ENCODE results near the gene TMEM239. TPM values are rescaled to one million over a fixed set of nuclear protein-coding genes. Genes with fewer than 3 reads are reported as not detected.

Gene TMEM239
- polyA plus RNA-seq, 1 of the 3 experiments (the other 2 are of a cell fraction), result 0.02 TPM

GRCh38 chr20:2814587-2815051, 1.5 kb upstream of the TMEM239 start, which contains the start of gene C20orf141 (continued):
- TF ChIP-seq GABPA (IDR thresholded peaks at IDR 0.05; ENCODE audit: low read depth), result no peak
- TF ChIP-seq NFIC (IDR thresholded peaks at IDR 0.05; ENCODE audit: borderline replicate concordance), result peak; percentile 93
- no peak for TF ChIP-seq ZBTB33 (IDR thresholded peaks at IDR 0.05; ENCODE audit: borderline replicate concordance, low read depth)
- peak; percentile 62; the same call in 1 of the 2 replicates for TF ChIP-seq JUND (IDR thresholded peaks at IDR 0.05)
- TF ChIP-seq ELF1 (IDR thresholded peaks at IDR 0.05), result no peak
- 0 out of 2 replicates have a peak, but pooled peaks have one; percentile 54 for TF ChIP-seq USF1 (IDR thresholded peaks at IDR 0.05; ENCODE audit: borderline replicate concordance, low read depth)
- peak; percentile 39; the same call in 1 of the 2 replicates for TF ChIP-seq MAX (IDR thresholded peaks at IDR 0.05; ENCODE audit: low read depth)
- TF ChIP-seq EP300 (IDR thresholded peaks at IDR 0.05; ENCODE audit: borderline replicate concordance in 1 of 2, low read depth in 1 of 2, low read length in 1 of 2), result peak in 1 of 2 experiments; percentile 47; a peak in 1 of 4 replicates
- no peak for TF ChIP-seq SIN3A (IDR thresholded peaks at IDR 0.05; ENCODE audit: borderline replicate concordance, low read depth, low read length)
- no peak for TF ChIP-seq RXRA (IDR thresholded peaks at IDR 0.05; ENCODE audit: borderline replicate concordance, low read depth)

GRCh38 chr20:2815242-2815900, 793 bp upstream of the TMEM239 start:
- CTCF ChIA-PET, result interaction anchor here (1.4 kb wide), 1 partner anchor 14 kb away, joined by 3 read pairs; no protein-coding TSS in a partner anchor
- Histone ChIP-seq H3K9me3 (peaks cover 11% of the 10 kb centered on the region), H4K20me1 (ENCODE audit: insufficient read depth) (no peaks in the 10 kb centered on the region), H3K4me3 (ENCODE audit: low read depth in 2 of 2, low read length in 1 of 2) (no peak overlapping the region), H3K9ac (peak overlapping the region; percentile 20; the same call in 1 of the 2 replicates), H3K27me3 (ENCODE audit: insufficient read depth) (no peaks in the 10 kb centered on the region), H3K9me2 (no peaks in the 10 kb centered on the region), H2AFZ (ENCODE audit: low read depth) (peak overlapping the region; percentile 68; the same call in 1 of the 2 replicates), H3F3A (replicated peaks; ENCODE audit: insufficient read depth) (peaks cover 13% of the 10 kb centered on the region), H3K4me2 (peak overlapping the region; percentile 83), H3K36me3 (replicated peaks in 1 of 2; ENCODE audit: control insufficient read depth in 1 of 2, insufficient read depth in 2 of 2, low read length in 1 of 2) (no peaks in the 10 kb centered on the region), H3K27ac (ENCODE audit: low read depth in 2 of 2, low read length in 1 of 2) (peak overlapping the region in 1 of 2 experiments; percentile 72; a peak in 1 of 4 replicates), H3K4me1 (ENCODE audit: control insufficient read depth in 1 of 2, insufficient read depth in 2 of 2, low read depth in 1 of 2, low read length in 1 of 2) (peaks cover 10 to 18% of the 10 kb centered on the region in 2 experiments; a peak in 2 of 4 replicates), H3K79me2 (ENCODE audit: insufficient read depth) (no peaks in the 10 kb centered on the region)
- peak; percentile 11 for DNase-seq
- TF ChIP-seq SMC3 (IDR thresholded peaks at IDR 0.05; ENCODE audit: low read depth, low read length), result no peak
- no peak for TF ChIP-seq NRF1 (IDR thresholded peaks at IDR 0.05; ENCODE audit: low read depth, low read length)
- TF ChIP-seq NFIC (IDR thresholded peaks at IDR 0.05; ENCODE audit: borderline replicate concordance), result no peak
- TF ChIP-seq GABPA (IDR thresholded peaks at IDR 0.05; ENCODE audit: low read depth), result no peak
- POLR2A ChIA-PET, result interaction anchor here (1.1 kb wide), 1 partner anchor 15 kb away, joined by 5 read pairs; the partner anchor contains the start of gene CPXM1
- 81% methylated on average over 5 of the region's 8 CpGs for WGBS (ENCODE audit: low lambda C conversion rate)
